Measurements from ENCODE around the gene CACNA2D3.

CACNA2D3 gene

DNA sequence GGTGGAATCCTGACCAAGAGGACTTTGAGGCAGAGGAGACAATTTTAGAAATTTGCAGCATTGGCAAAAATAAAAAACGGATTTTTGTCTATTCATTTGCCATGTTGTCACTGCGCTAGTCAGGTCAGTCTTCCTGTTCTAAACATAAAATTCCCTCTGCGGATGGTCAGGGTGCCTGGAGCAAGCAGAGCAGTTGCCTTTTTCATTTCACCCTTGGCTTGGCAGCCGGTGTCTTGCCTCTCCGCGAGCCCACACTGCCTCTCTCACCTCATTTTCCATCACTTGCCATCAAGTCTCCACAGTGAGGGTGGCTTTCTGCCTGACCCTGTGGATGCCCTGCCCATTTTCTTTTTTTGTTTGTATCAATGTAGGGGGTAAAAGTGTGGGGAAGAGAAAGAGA is 409.4 kb downstream of the CACNA2D3 start:
- TF ChIP-seq, protein P1, sequence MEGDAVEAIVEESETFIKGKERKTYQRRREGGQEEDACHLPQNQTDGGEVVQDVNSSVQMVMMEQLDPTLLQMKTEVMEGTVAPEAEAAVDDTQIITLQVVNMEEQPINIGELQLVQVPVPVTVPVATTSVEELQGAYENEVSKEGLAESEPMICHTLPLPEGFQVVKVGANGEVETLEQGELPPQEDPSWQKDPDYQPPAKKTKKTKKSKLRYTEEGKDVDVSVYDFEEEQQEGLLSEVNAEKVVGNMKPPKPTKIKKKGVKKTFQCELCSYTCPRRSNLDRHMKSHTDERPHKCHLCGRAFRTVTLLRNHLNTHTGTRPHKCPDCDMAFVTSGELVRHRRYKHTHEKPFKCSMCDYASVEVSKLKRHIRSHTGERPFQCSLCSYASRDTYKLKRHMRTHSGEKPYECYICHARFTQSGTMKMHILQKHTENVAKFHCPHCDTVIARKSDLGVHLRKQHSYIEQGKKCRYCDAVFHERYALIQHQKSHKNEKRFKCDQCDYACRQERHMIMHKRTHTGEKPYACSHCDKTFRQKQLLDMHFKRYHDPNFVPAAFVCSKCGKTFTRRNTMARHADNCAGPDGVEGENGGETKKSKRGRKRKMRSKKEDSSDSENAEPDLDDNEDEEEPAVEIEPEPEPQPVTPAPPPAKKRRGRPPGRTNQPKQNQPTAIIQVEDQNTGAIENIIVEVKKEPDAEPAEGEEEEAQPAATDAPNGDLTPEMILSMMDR (IDR thresholded peaks at IDR 0.05; ENCODE audit: extremely low read depth, missing control alignments) = no peak
- no peak for DNase-seq (ENCODE audit: low spot score)

DNA sequence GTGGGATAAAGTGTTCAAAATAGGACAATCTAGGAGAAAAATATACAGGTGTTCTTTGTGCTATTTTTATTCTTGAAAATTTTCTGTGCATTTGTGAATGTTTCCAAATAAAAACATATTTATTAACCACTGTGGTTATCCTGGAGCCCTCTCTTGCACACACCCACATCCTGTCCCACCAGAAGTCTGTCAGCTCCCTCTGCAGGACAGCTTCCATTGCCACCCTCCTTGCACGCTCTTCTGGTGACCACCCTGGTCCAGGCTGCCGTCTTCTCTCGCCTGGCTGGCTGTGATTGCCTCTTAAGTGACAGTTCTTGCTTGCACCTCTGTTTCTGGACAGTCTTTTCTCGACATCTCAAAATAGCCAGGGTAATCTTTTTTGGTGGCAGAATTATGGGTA is 411.5 kb downstream of the CACNA2D3 start:
- DNase-seq (ENCODE audit: low spot score) = no peak

DNA sequence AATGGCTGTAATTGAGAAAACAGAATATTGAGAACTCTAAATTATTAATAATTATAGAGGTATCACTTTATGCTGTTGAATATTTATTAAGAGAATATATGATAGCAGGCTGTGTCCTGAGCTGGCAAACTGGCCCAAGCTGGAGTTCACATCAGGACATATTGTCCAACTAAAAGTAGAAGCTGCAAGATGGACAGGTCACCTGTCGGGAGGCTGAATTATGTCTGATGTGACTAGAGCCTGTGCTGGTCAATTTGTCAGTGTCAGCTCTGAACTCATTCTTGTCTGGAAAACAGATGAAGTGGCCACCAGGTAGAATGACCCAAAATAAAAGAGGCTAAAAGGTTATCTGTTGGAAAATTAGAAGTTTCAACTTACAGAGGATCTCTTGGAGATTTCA is 413.3 kb downstream of the CACNA2D3 start:
- TF ChIP-seq, protein P1 (IDR thresholded peaks at IDR 0.05; ENCODE audit: extremely low read depth, missing control alignments) = no peak
- DNase-seq (ENCODE audit: low spot score) = no peak

More for the DNA sequence above, 411.5 kb downstream of the CACNA2D3 start:
- TF ChIP-seq, protein P1 (IDR thresholded peaks at IDR 0.05; ENCODE audit: extremely low read depth, missing control alignments) = no peak

DNA sequence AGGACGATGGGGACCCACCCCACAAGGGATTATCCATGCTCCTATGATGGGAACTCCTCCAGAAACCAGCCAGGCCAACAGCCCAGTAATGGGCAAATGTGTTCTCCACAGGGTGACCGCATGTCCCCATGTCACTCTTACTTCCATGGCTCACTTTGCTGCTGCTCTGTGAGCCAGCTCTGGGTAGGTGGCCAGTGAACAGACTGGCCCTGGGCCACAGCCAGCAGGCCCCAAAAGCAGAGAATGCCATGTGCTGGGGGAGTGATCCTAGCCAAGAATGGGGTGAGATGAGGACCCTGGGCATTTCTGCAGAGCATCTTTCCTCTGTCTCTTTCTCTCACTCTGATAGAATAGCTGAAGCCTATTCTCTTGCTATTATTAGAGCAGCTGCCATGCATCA is 414.1 kb downstream of the CACNA2D3 start:
- DNase-seq (ENCODE audit: low spot score) = no peak
- TF ChIP-seq, protein P1 (IDR thresholded peaks at IDR 0.05; ENCODE audit: extremely low read depth, missing control alignments) = no peak

DNA sequence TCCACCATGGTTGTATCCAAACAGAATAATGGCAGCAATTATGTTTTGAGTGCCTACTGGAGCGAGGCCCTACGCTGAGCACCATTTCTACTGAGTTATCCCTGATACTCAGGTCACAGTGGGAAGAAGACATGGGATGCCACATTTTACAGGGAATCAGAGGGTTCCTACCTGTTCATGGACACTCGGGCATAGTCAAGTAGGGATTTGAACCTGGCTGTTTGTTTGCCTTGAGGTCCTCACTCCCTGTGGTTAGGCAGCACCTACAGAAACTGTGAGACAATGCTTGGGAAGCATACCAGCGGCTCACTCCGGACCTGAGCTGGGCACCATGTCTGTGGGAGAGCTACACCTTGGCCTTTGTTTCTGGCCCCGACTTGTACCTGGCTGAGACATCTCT is 415.2 kb downstream of the CACNA2D3 start:
- no peak for DNase-seq (ENCODE audit: low spot score)
- TF ChIP-seq, protein P1 (IDR thresholded peaks at IDR 0.05; ENCODE audit: extremely low read depth, missing control alignments) = no peak

DNA sequence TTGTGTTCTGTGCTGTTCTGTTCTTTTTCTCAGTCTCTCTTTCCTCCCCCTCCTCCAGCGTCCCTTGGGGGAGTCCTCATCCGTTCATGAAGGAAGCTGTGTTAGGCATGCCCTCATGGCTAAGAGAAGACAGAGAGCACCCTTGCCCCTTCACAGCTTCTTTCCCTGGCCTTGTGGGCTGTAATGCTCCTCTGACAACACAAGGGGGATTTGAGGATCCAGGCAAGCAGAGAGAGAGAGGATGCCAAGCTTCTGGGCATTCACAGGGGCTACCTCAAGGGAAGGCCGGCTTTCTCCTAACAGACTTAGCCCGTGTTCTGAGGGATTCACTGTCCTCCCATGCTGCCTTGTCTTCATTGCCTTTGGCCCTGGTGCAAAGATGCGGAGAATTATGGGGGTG is 416.0 kb downstream of the CACNA2D3 start:
- no peak for DNase-seq (ENCODE audit: low spot score)
- TF ChIP-seq, protein P1 (IDR thresholded peaks at IDR 0.05; ENCODE audit: extremely low read depth, missing control alignments) = no peak

DNA sequence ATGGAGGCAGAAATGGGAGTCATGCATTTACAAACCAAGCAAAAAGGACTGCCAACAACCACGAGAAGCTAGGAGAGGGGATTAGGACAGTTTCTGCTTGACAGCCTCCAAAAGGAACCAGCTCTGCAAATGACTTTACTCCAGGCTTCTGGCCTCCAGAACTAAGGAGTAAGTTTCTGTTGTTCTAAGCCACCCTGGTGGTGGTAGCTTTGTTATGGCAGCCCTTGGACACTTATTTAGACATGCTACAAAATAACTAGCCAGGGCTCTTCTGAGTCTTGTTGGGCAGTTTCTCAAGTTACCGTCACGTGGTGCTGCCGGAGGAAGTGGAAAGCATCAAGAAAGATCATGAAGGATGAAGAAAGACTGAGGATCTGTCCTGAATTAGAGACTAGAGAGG is 419.0 kb downstream of the CACNA2D3 start:
- no peak for DNase-seq (ENCODE audit: low spot score)
- TF ChIP-seq, protein P1 (IDR thresholded peaks at IDR 0.05; ENCODE audit: extremely low read depth, missing control alignments) = no peak
